Measurements from ENCODE around the gene SERGEF. TPM values are rescaled to one million over a fixed set of nuclear protein-coding genes. Genes with fewer than 3 reads are reported as not detected.

Gene SERGEF
- total and polyA plus RNA-seq, 2 of the 13 experiments (the other 11 are each of a cell fraction or from before 2014, with no cell fraction given), result 54.5 to 114 TPM

- no peak for TF ChIP-seq ZNF318 (CRISPR knock-in tag; IDR thresholded peaks at IDR 0.05)
- no peak for TF ChIP-seq ZNF775 (CRISPR knock-in tag; IDR thresholded peaks at IDR 0.05; ENCODE audit: borderline replicate concordance)
- no peak for TF ChIP-seq ZNF850 (CRISPR knock-in tag; conservative IDR thresholded peaks at IDR 0.05)
- no peak for TF ChIP-seq ZBTB33 (CRISPR knock-in tag; IDR thresholded peaks at IDR 0.05)
- TF ChIP-seq RBM22 (optimal IDR thresholded peaks at IDR 0.05; ENCODE audit: low read length), result no peak
- TF ChIP-seq SUZ12 (IDR thresholded peaks at IDR 0.05; ENCODE audit: low read depth, low read length), result no peak
- no peak for TF ChIP-seq ZFYVE20 (CRISPR knock-in tag; IDR thresholded peaks at IDR 0.05; ENCODE audit: borderline replicate concordance, low read depth)
- TF ChIP-seq HDAC1 (CRISPR knock-in tag; IDR thresholded peaks at IDR 0.05), result no peak
- no peak for TF ChIP-seq POLR2A (IDR thresholded peaks at IDR 0.05; ENCODE audit: insufficient read depth in 1 of 2, low read depth in 2 of 2, low read length in 2 of 2)
- TF ChIP-seq ZNF780A (CRISPR knock-in tag; IDR thresholded peaks at IDR 0.05), result no peak
- TF ChIP-seq GATAD2A (CRISPR knock-in tag; IDR thresholded peaks at IDR 0.05), result no peak
- no peak for TF ChIP-seq ZNF792 (CRISPR knock-in tag; IDR thresholded peaks at IDR 0.05)
These were observed 260.7 kb downstream of the SERGEF start (continued) for GRCh38 chr11:17752144-17752543.
